ENCODE data around the gene SMIM28. TPM values are rescaled to one million over a fixed set of nuclear protein-coding genes. Genes with fewer than 3 reads are reported as not detected.

Gene SMIM28
- total and polyA plus RNA-seq, 2 donors (not counting 3 experiments of a cell fraction or from before 2014, with no cell fraction given), result not detected

DNA sequence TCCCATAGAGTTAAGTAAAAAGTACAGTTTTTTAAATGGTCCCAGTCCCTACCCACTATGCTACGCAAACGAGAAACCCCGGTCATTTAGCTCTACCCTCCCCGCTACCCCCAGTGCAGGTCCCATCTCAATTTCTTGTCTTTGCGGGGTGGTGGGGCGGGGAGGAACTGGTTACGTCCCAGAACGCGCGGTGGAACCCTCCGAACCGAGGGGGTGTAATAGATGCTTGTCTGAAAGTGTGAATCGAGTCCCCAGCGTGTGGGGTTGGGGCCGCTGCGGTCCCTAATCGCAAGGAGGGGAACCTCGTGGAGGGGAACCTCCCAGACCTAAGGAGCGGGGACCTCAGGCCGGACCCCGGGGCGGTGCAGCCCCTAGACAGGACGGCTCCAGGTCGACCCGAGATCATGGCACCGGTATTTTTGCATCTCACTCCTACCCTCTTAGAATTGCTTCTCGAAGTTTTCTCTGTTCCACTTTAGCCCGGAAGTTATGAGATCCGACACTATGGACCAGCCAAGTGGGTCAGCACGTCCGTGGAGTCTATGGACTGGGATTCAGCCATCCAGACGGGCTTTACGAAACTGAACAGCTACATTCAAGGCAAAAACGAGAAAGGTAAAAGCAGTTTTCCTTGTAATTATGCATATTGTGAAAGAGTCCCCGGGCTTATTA is 27.1 kb downstream of the SMIM28 start:
- Histone ChIP-seq H3K4me2 (ENCODE audit: insufficient read depth, low read length) (peak overlapping the region; percentile 95), H3K79me2 (ENCODE audit: control insufficient read depth, insufficient read depth, low read length) (peaks cover 6% of the 10 kb centered on the region), H3K27ac (ENCODE audit: insufficient read depth, low read depth, low read length) (peak overlapping the region; percentile 76), H3K4me3 (replicated peaks in 1 of 3; ENCODE audit: insufficient read depth in 1 of 3, low read depth in 1 of 3, low read length in 3 of 3) (peak overlapping the region; percentile 51 to 78 (median 76)), H2AFZ (ENCODE audit: low read depth, low read length) (peak overlapping the region; percentile 92), H3K4me1 (ENCODE audit: control insufficient read depth, extremely low read depth, insufficient read depth, low read length) (peaks cover 15% of the 10 kb centered on the region), H3K9me3 (replicated peaks; ENCODE audit: control insufficient read depth, insufficient read depth, low read length) (no peaks in the 10 kb centered on the region), H4K20me1 (replicated peaks; ENCODE audit: control insufficient read depth, extremely low read depth, insufficient read depth, low read length) (no peaks in the 10 kb centered on the region), H3K27me3 (ENCODE audit: control insufficient read depth in 2 of 2, insufficient read depth in 2 of 2, low read length in 2 of 2) (no peaks in the 10 kb centered on the region), H3K36me3 (ENCODE audit: control insufficient read depth in 2 of 2, extremely low read depth in 1 of 2, insufficient read depth in 2 of 2, low read length in 2 of 2) (peaks cover 6 to 15% of the 10 kb centered on the region in 2 experiments), H3K9ac (replicated peaks; ENCODE audit: extremely low read depth, insufficient read depth, low read length) (peak overlapping the region; percentile 80), H3K9me1 (replicated peaks; ENCODE audit: control insufficient read depth, extremely low read depth, insufficient read depth, low read length) (no peaks in the 10 kb centered on the region)
- POLR2A ChIA-PET, result interaction anchor here (0.5 kb wide), 2 partner anchors 18 to 369 kb away, joined by 5 read pairs; partner anchors contain the start of gene CCDC28A
- peak; percentile 29 for DNase-seq (ENCODE audit: low read depth, low spot score)
- dilution Hi-C loops (cut with MboI; ENCODE audit: extremely low pct_ligation_motif_present, low sequenced_read_pairs) (no loop called here), intact Hi-C loops (cut with micrococcal nuclease) (loop anchor here (1.0 to 5.0 kb wide), 7 partner anchors 32 to 289 kb away; partner anchors contain the start of gene ARFGEF3)
- TF ChIP-seq EZH2 (IDR thresholded peaks at IDR 0.05; ENCODE audit: borderline replicate concordance, low read depth, low read length, severe bottlenecking) (no peak), GATA2 (IDR thresholded peaks at IDR 0.05; ENCODE audit: insufficient read depth, insufficient read length, low read depth, low read length) (no peak), JUN (IDR thresholded peaks at IDR 0.05; ENCODE audit: borderline replicate concordance, insufficient read depth, insufficient read length, low read depth) (no peak), MYC (IDR thresholded peaks at IDR 0.05; ENCODE audit: low read depth, low read length) (no peak), POLR2AphosphoS5 (IDR thresholded peaks at IDR 0.05; ENCODE audit: insufficient read depth, low read depth, low read length) (no peak), POLR2A (IDR thresholded peaks at IDR 0.05; ENCODE audit: low read depth, low read length) (no peak), FOS (IDR thresholded peaks at IDR 0.05; ENCODE audit: borderline replicate concordance, insufficient read depth, low read length) (no peak)
- TF ChIP-seq, protein P1, sequence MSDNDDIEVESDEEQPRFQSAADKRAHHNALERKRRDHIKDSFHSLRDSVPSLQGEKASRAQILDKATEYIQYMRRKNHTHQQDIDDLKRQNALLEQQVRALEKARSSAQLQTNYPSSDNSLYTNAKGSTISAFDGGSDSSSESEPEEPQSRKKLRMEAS (IDR thresholded peaks at IDR 0.05; ENCODE audit: insufficient read depth, insufficient read length), result no peak
- TF ChIP-seq, protein P2, sequence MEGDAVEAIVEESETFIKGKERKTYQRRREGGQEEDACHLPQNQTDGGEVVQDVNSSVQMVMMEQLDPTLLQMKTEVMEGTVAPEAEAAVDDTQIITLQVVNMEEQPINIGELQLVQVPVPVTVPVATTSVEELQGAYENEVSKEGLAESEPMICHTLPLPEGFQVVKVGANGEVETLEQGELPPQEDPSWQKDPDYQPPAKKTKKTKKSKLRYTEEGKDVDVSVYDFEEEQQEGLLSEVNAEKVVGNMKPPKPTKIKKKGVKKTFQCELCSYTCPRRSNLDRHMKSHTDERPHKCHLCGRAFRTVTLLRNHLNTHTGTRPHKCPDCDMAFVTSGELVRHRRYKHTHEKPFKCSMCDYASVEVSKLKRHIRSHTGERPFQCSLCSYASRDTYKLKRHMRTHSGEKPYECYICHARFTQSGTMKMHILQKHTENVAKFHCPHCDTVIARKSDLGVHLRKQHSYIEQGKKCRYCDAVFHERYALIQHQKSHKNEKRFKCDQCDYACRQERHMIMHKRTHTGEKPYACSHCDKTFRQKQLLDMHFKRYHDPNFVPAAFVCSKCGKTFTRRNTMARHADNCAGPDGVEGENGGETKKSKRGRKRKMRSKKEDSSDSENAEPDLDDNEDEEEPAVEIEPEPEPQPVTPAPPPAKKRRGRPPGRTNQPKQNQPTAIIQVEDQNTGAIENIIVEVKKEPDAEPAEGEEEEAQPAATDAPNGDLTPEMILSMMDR (IDR thresholded peaks at IDR 0.05; ENCODE audit: extremely low read depth in 1 of 2, insufficient read depth in 1 of 2, low read depth in 1 of 2, low read length in 2 of 2), result no peak
- CTCF ChIA-PET, result interaction anchor here (0.8 to 5.2 kb wide), 10 partner anchors 25 to 401 kb away, joined by 3 to 50 read pairs (median 4); no protein-coding TSS in a partner anchor
- FAIRE-seq, result peak; percentile 77
- TSS peak; percentile 29 for BruUV-seq (replicated peaks)
